Measurements from ENCODE around the gene STXBP5. TPM values are rescaled to one million over a fixed set of nuclear protein-coding genes. Genes with fewer than 3 reads are reported as not detected.

STXBP5 gene
- total RNA-seq, 4 donors from 2014 or later = 20.8 to 34.4 (median 23.1) TPM

DNA sequence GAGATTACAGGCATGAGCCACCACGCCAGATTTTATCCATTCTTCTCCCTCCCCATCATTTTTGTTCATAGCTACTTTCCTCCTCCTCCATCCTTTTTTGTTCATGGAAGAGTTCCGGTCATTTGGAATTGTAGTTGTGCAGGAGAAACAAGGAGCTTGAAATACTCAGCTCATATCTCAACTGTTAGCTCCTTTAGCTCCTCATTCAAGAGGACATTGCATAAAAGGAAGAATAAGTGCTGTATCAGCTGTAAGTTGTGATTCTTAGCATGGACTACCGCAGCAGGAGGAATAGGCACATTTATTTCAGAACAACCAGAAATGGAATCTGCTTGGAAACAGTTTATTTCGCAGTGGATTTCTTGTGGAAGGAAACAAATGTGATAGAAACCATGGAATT lies 7.6 kb downstream of the STXBP5 start:
- Histone ChIP-seq H3K27me3 (no peaks in the 10 kb centered on the region), H3K4me3 (no peak overlapping the region), H3K4me1 (peaks cover 0 to 20% (median 0%) of the 10 kb centered on the region in 3 donors), H3K27ac (no peak overlapping the region), H3K9me3 (no peaks in the 10 kb centered on the region), H3K36me3 (no peaks in the 10 kb centered on the region)
- WGBS, 2 donors (ENCODE audit: low coverage in 1 of 2) = 84 to 88% methylated on average over 2 to 4 of the region's 4 CpGs
- ATAC-seq = no peak
- TF ChIP-seq, protein P1, sequence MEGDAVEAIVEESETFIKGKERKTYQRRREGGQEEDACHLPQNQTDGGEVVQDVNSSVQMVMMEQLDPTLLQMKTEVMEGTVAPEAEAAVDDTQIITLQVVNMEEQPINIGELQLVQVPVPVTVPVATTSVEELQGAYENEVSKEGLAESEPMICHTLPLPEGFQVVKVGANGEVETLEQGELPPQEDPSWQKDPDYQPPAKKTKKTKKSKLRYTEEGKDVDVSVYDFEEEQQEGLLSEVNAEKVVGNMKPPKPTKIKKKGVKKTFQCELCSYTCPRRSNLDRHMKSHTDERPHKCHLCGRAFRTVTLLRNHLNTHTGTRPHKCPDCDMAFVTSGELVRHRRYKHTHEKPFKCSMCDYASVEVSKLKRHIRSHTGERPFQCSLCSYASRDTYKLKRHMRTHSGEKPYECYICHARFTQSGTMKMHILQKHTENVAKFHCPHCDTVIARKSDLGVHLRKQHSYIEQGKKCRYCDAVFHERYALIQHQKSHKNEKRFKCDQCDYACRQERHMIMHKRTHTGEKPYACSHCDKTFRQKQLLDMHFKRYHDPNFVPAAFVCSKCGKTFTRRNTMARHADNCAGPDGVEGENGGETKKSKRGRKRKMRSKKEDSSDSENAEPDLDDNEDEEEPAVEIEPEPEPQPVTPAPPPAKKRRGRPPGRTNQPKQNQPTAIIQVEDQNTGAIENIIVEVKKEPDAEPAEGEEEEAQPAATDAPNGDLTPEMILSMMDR (IDR thresholded peaks at IDR 0.05) = no peak
- TF ChIP-seq POLR2A (IDR thresholded peaks at IDR 0.05) = no peak
- no peak for TF ChIP-seq POLR2AphosphoS5 (IDR thresholded peaks at IDR 0.05)
- no peak for TF ChIP-seq EP300 (IDR thresholded peaks at IDR 0.05)

DNA sequence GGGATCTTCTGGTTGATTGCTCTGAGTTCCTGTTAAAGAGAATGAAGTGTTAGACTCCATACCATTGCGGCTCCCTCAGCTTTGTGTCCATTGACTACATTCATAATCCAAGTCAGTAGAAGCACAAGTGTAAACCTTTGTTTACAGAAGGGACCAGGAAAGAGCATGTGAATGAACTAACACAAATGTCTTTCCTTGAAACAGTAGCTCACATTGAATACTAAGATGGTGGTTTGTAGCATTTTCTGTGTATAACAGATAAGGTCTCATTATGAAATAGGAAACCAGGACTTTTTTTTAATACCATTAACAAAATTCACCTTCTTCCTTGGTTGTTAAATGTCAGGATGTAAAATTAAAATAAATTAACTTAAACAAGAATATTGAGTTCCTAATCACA lies 8.4 kb downstream of the STXBP5 start:
- WGBS, 2 donors (ENCODE audit: low coverage in 1 of 2) = 83% methylated on average over 1 of the region's 1 CpG; no CpG with 5 or more reads in 1 of the 2 donors
- ATAC-seq = no peak
- no peak overlapping the region for H3K27ac ChIP-seq
- H3K27me3 ChIP-seq = no peaks in the 10 kb centered on the region
- H3K4me1 ChIP-seq = peaks cover 0 to 12% (median 0%) of the 10 kb centered on the region in 3 donors
- no peaks in the 10 kb centered on the region for H3K36me3 ChIP-seq
- H3K9me3 ChIP-seq = no peaks in the 10 kb centered on the region
- no peak overlapping the region for H3K4me3 ChIP-seq
- TF ChIP-seq POLR2AphosphoS5 (IDR thresholded peaks at IDR 0.05) = no peak
- no peak for TF ChIP-seq EP300 (IDR thresholded peaks at IDR 0.05)
- TF ChIP-seq, protein P1 (IDR thresholded peaks at IDR 0.05) = no peak
- TF ChIP-seq POLR2A (IDR thresholded peaks at IDR 0.05) = no peak

DNA sequence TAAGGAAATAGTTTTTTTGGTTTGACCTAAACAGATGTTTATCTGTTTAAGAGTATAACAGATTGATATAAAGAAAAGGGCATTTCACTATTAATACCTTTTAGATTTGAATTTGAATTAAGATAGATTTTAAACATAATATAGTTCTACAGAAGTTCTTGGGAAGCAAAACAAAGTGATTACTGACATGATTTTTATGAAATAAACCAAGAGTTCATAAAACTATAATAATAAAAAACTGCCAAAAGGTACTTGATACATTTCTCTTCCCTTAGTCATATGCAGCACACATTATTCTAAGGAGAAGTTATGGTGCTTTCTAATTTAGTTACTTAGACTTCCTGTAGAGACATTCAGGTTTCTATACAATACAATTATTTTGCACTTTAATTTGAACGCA lies 9.6 kb downstream of the STXBP5 start:
- Histone ChIP-seq H3K36me3 (no peaks in the 10 kb centered on the region), H3K4me1 (peaks cover 0 to 3% (median 0%) of the 10 kb centered on the region in 3 donors), H3K27me3 (no peaks in the 10 kb centered on the region), H3K9me3 (no peaks in the 10 kb centered on the region), H3K27ac (no peak overlapping the region), H3K4me3 (no peak overlapping the region)
- WGBS, 2 donors (ENCODE audit: low coverage in 1 of 2) = 0 to 38% methylated on average over 1 of the region's 1 CpG
- no peak for ATAC-seq
- TF ChIP-seq, protein P1 (IDR thresholded peaks at IDR 0.05) = no peak
- TF ChIP-seq EP300 (IDR thresholded peaks at IDR 0.05) = no peak
- no peak for TF ChIP-seq POLR2AphosphoS5 (IDR thresholded peaks at IDR 0.05)
- TF ChIP-seq POLR2A (IDR thresholded peaks at IDR 0.05) = no peak

DNA sequence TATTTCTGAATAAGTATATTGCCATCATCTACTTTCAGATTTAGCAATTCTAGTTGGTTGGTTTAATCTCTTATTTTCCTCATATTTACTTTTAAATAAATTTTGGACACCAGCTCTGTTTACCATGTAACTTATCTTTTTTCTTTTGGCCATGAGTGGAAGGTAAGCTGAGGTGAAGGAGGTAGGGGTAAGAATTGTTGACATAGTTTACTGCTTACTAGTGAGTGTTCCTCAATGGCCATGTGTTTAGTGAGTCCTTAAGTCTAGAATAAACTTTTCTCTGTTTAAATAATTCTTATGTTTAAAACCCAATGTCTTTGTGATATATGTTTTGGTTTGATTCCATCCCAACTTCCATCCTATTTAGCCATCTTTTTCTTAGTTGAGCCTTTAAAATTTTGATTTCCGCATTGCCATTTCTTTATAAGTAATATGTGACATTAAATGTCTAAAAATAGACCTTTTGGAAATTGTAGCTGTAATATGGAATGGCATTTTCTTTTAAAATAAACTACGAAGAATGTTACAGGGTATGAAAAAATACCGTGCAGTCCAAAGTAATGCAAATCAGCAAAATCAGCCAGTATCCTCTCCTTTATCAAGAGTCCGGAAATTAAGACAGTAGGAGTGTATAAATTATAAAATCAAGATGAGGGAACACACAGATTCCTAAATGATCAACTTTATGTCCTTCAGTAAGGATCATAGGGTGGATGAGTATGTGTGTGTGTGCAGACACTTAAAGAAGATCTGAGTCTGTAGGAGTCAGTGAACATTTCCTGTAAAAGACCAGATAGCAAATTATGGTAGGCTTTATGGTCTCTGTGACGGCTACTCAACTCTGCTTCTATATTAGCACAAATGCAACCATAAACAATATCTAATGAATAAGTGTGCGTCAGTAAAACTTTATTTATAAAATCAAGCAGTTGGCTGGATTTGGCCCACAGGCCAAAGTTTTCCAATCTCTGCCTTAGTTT lies 10.3 kb downstream of the STXBP5 start:
- H3K27me3 ChIP-seq = no peaks in the 10 kb centered on the region
- no peak overlapping the region for H3K4me3 ChIP-seq
- no peak overlapping the region for H3K27ac ChIP-seq
- no peaks in the 10 kb centered on the region for H3K36me3 ChIP-seq
- no peak for ATAC-seq
- no peaks in the 10 kb centered on the region for H3K9me3 ChIP-seq
- peaks cover 0 to 3% (median 0%) of the 10 kb centered on the region in 3 donors for H3K4me1 ChIP-seq
- WGBS, 2 donors (ENCODE audit: low coverage in 1 of 2) = 79 to 83% methylated on average over 5 to 6 of the region's 6 CpGs
- TF ChIP-seq, protein P1 (IDR thresholded peaks at IDR 0.05) = no peak
- TF ChIP-seq POLR2A (IDR thresholded peaks at IDR 0.05) (no peak), POLR2AphosphoS5 (IDR thresholded peaks at IDR 0.05) (no peak), EP300 (IDR thresholded peaks at IDR 0.05) (no peak)
